ENCODE data around the gene ELMO1.
A peak's percentile ranks its signal among the peaks of the same experiment; 100 is the strongest.

ELMO1 gene

GRCh38 chr7:36894190-36894589 is 554.5 kb downstream of the ELMO1 start:
- DNase-seq = no peak

DNA sequence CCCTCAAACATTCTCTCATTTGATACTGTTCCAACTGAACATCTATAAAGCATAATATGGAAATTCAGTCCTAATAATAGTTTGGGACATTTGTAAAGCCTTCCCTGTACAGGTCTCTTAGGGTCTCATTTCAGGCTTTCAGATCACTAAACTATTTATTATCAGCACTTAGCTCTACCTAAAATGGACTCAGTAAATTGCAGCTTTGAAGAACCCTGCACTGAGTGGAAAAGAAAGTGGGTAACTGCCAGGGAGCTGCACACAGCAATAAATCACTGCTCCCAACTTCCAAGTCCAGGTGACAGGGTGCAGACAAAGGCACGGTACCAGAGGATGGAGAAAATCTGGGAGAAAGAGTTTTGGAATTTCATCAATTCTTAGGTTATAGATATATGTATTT is 559.5 kb downstream of the ELMO1 start:
- no peak for DNase-seq

DNA sequence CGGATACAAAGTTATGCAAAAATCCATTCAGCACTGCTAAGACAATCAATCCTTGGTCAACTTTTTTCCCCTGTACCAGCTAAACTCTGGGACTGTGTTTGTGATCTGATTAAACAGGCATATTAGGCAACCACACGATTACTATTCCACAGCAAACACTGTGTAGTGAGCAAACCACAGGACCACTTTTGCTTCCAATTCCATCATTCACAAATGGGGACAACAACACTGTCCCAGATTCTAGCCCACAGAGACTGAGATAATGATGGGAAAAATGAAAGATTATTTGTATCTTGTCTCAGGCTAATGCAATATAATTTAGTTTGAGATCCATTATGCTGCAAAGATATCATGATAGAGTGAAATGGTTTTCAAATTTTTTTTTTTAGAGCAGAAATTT is 560.7 kb downstream of the ELMO1 start:
- no peak for DNase-seq

DNA sequence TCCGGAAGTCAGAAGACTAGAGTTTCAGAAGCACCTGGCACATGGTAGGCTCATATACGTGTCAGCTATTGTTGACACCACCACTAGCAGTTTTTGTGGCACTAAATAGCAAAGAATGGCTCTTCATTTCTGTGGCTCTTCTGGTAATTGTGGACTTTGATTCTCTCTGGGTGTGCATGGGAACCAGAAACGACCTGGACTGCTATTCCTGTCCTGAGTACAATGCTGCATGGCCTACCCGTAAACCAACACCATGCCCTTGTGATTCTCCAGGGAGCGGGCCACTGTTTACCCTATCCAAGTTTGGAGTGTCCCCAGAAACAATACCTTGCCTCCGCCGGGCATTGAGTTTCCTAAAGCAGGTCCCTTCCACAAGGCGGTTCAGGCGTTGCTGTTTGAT is 561.4 kb downstream of the ELMO1 start:
- no peak for DNase-seq

- no peak for DNase-seq
Measured at GRCh38 chr7:36884910-36885309, 563.8 kb downstream of the ELMO1 start.

GRCh38 chr7:36884351-36884750 is 564.3 kb downstream of the ELMO1 start:
- no peak for DNase-seq

GRCh38 chr7:36881233-36881874 is 567.3 kb downstream of the ELMO1 start:
- DNase-seq = no peak

DNA sequence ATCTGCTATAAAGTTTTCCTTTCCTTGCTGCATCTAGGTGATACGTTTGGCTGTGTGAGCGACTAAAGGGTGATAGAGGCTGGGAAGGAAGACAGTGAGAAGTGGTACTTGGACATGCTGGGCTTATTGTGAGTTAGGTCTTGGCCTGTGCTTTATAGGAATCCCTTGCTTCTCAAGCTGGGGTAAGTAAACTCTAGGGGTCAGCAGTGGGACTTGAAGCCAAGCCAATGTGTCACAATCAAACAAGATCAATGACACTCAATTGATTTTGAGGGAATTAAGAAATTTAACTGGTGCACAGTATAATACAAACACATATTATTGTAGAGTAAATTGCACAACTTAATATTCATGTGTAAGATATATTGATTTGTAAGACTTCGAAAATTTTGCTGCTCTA is 568.6 kb downstream of the ELMO1 start:
- DNase-seq = no peak

- DNase-seq = no peak
Measured at GRCh38 chr7:36879021-36879420, 569.6 kb downstream of the ELMO1 start.

DNA sequence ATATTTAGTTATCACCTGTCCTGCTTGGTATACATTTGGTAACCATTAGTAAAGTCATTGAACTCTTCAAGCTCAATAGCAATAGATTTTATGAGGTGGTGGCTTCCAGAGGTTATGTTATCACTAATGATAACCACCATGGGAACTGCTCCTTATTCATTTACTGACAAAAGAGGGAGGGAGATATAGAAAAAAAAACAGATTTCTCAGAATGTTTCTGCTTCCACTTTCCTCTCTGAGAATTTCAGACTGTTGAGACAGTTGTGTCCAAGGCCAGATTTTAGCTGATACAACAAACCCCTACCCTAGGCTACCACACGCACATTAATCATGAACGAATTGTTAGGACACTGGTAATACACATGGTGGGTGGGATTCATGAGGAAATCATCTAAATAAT is 570.4 kb downstream of the ELMO1 start:
- DNase-seq = no peak

- DNase-seq = peak; percentile 68
Measured at GRCh38 chr7:36875794-36876193, 572.9 kb downstream of the ELMO1 start.

DNA sequence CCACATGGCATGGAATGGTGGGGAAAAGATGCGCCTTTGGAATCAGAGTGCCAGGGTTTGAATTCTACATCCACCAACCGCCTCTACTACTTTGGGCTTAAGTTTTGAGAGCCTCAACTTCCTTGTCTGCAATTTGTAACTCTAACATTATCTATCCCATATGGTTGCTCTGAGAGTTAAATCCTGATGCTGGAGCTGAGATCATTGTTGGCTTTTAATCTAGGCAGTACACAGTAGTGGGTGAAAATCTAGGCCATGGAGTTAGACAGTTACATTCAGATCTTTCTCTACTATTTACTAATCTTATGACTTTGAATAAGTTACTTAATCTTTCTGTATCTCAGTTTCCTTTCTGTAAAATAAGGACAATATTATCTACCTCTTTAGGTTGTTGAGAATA is 574.6 kb downstream of the ELMO1 start:
- no peak for DNase-seq

DNA sequence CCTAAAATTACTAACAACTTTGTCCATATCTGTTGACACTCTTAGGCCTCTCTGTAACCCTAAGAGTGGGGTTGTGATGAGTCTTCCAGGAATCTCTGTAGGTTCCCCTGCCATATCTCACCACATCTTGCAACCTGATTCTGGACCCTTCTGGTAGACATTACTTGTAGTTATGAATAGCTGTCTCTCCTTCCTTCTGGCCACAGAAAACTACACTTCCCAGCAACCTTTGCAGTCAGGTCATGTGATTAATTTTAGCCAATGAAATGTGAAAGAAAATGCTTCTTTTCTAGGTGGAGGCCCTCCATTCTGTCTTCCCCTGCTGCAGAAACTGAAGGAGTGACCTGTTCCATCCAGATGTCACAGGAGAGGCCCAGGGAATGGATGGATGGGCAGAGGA is 576.8 kb downstream of the ELMO1 start:
- DNase-seq = no peak

DNA sequence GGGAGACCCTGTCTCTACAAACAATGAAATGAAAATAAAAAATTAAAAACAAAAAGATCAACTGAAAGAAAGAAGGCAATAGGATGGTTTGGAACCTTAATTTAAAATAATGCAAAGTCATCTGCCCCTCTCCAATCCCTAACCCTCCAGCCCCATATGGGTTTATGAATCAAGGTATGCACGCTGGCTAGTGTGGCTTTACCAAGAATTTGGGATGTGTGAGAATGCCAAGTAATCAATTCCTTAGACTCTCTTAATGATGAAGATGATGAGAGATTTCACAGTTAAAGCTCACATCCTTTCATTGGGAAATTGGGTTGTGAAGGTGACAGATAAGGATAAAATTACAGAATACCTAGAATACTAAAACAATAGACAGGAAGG is 577.3 kb downstream of the ELMO1 start:
- DNase-seq = no peak

DNA sequence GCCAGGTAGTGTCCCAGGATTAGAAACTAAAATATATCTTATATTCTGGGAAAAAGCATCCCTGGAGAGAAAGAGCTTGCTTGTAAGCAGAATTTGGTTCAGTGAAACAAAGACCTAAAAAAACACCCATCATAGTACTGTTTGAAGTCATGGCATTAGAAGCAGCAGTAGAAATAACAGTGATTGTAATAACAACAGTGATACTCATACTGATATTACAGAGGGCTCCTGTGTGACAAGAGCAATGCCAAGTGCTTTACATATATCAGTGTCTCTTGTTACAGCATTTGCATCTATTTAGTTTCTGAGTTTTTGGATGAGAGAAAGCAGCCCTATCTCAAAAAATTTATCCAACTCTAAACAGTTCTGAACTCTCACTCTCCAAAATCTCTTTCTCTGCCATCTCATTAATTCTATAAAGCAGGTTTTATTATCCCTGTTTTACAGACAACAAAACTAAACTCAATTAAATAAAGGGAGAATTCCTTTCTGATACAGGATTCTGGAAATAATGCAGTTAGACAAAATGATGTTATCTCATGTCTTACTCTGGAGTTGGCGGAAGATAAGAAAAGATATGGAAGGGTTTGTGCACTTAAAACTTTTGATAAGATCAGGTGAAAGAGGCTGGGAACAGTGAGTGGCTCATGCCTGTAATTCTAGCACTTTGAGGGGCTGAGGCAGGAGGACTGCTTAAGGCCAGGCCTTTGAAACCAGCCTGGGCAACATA is 577.9 kb downstream of the ELMO1 start:
- DNase-seq = no peak

DNA sequence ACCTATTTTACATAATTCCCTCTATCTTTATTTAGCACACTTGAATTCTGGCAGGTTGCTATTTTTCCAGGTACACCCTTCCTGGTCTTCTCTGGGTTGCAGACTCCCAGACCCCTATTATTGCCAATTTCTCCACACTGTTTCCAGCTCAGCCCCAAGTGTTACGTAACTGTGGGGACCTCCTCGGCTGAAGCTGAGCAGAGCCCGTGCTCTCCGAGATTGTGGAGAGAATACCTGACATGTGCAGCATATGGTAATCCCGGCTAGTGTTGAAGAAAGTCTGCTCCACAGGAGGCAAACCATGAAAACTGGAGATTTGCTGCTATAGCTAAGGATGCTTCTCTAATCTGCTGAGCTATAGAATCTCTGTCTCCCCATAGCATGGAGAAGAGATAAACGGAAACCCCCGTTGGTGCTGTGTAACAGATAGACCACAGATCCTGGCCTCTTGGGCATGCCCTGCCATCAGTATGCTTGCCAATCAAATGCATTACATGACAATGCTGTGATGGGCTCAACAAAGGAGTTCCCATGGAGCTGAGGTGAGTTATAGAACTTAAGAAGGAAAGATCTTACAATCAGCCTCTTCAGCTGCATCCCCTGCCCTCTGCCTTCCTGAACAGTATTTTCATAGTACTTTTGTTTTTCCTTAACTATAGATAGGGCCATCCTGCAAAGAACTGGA is 579.8 kb downstream of the ELMO1 start:
- no peak for DNase-seq

DNA sequence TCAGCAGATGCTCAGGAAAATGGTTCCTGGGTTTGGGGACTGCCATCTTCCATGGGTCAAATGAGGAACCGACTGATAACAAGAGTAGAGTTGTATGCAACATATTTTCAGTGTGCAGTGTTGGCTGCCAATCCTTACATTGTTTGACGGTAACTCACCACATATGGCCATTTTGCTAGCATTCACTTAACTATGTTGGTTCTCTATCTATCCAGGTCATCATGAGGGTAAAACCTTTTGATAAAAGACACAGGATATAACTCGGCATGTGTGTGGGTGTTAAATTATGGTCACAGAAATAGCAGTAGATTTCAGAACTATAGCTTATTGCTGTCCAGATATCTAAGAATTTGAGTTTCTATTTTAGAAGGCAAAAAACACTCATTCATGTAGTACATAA is 583.6 kb downstream of the ELMO1 start:
- DNase-seq = no peak

DNA sequence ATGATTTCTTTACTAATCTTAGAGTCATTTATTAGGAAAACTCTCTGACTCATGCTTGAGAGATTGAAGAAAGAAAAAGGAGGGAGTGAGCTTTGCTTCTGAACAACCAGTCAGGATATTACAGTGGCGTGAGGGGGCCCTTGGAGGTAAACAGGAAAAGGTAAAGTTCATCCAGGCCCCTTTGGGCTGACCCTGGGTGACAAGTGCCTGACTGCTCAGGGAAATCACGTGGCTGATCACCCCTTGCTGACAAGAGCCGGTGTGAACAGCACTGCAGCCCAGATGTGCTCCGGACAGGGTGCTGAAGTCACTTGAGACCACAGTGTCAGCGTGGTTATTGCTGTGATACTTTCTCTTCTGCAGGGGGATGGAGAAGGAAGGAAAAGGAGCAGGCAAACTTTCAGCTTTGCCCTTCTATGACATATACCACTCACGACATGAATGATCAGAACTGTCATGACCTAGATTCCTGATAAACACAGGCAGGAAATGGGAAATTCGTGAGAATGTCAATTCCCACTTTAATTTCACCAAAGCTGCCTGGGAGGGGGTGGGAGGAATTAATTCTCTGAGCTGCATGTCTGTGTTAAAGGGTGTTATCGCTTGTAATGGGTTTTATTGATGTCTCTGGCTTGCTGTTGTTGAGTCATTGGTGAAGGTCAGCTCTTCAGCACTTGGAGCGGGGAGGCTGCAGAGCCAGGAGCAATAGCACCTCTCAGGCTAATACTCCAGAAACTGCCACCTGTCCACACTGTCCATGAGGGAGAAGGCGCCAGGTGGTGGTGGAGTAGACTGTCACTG is 584.6 kb downstream of the ELMO1 start:
- DNase-seq = no peak

DNA sequence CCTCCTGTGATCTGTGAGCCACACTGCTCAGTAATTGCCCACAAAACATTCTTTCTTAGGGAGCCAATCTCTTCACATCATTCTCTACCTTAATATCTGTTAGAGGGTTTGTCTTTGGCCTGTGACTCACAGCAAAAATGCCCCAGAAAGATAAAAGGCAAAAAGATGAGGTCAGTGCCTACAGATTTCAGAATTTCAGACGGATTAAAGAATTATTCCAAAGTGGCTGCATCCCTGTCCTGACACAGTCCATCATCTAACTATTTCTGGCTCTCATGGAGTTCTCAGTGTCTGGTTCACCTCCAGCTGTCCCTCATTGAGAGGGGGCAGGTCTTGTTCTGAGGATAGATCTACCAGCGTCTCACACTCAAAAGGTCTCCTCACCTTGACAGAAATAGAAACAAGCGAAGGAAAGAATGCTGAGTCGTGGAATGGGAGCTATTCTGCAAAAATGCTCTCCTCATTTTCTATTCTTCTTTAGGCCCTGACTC is 585.8 kb downstream of the ELMO1 start:
- no peak for DNase-seq

GRCh38 chr7:36861656-36862055 is 587.0 kb downstream of the ELMO1 start:
- DNase-seq = no peak

- no peak for DNase-seq
Measured at GRCh38 chr7:36860681-36861080, 588.0 kb downstream of the ELMO1 start.

DNA sequence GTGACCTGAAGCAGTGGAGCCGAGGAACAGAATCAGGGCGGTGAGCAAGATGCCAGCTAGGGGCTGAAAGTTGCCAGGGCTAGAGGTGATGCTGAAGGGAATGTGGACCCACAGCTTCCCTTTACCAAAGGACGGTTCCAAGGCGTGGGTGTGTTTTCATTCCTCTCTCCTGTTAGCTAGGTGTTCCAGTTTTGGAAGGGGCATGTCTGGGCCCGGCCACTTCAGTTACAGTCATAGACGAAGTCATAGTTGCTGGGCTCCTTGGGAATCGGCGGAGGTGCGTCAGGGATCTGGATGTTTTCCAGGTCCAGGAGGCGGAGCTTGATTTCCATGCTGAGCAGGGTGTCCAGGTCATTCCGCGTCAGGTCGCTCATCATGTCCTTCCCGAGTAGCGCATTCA is 593.3 kb downstream of the ELMO1 start:
- DNase-seq = no peak

DNA sequence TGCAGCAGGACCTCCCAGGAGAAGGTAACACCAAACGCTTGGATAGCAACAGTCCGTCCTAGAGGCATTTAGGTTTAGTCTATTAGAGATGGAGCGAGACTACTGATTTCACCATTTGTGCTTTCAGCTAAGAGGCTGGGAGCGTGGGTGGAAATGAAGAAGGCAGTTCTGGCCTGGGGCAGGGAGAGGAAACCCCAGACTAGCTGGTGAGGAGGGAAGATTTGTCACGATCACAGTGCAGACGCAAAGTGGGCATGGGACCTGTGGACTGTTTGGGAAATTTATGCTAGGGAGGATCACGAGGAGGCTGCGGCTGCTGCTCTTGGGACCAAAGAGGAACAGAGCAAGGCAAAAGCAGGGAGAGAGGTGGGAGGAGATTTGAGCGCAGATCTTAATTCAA is 594.0 kb downstream of the ELMO1 start:
- no peak for DNase-seq
